Transverse colon (tissue), 3 donors: Measurements from ENCODE around the gene FAM131A.

ENCODE experiments used
- CTCF ChIP-seq, 5 experiments: fragments of 200-600 bp in 3 of 5; fragments of 450-650 bp in 2 of 5; sonication (generic) in 3 of 5; IDR thresholded peaks; 1 replicate in 2 of 5; 2 replicates in 3 of 5; pipeline ENCODE4 v1.5.1; 2016 to 2017; ENCODE audit warnings: antibody characterized with exemption in 5 of 5, inconsistent platforms in 3 of 5, mild to moderate bottlenecking in 2 of 5, moderate library complexity in 1 of 5
- POLR2A ChIP-seq: fragments of 450-650 bp; IDR thresholded peaks from one replicate; pipeline ENCODE4 v1.6.1; 2016; ENCODE audit warnings: antibody characterized with exemption, mild to moderate bottlenecking, moderate library complexity

- no peak for TF ChIP-seq POLR2A
- TF ChIP-seq CTCF (IDR thresholded peaks at IDR 0.05): peak; percentile 43 to 88 (median 53)
These were observed 8.1 kb downstream of the FAM131A start for GRCh38 chr3:184345317-184346144.
